Measurements from ENCODE around the gene NEMP1. TPM values are rescaled to one million over a fixed set of nuclear protein-coding genes. Genes with fewer than 3 reads are reported as not detected.
A peak's percentile ranks its signal among the peaks of the same experiment; 100 is the strongest.

The NEMP1 gene
- total RNA-seq, 1 donor from 2014 or later: 3.3 TPM

DNA sequence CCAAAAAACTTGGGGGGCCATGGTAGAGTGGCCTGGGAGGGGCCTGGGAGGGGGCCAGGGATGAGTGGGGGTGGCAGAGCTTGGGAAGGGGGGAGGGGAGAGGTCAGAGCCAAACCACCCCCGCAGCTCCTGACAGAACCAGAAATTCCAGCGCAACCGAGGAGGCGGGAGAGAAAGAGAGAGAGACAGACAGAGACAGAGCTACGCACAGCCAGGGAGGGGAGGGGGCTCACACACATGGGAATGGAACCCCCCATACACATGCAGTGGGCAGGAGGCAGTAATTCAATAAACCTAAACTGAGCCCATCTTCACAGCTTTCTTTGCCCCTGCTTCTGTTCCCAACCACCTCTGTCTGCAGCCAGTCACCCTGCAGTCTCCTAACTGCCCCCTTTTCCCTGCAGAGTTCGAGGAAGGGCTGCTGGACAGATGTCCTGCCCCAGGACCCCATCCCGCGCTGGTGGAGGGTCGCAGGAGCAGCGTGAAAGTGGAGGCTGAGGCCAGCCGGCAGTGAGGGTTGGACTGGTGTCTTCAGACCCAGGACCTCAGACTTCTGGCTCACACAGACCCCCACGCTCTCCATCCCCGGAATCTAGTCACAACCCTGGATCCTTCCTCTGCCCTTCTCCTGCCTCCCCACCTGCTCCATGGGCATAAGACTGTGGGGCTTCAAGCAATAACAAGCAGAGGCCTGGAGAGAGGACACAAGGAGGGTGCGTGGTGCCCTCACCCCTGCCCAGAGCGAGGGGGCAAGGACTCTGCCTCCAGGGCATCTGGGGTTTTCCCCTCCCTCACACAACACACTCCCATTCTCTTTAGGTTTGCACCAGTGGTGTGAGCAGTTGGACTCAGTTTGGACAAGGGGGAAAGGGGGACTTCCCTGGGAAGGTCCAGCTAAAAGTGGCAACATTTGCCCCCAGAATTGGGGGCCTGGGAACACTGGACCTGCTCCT, 15.9 kb upstream of the NEMP1 start:
- DNase-seq (ENCODE audit: missing footprints) (no peak), ATAC-seq (no peak)
- intact Hi-C loops (cut with DNase I): no loop called here

DNA sequence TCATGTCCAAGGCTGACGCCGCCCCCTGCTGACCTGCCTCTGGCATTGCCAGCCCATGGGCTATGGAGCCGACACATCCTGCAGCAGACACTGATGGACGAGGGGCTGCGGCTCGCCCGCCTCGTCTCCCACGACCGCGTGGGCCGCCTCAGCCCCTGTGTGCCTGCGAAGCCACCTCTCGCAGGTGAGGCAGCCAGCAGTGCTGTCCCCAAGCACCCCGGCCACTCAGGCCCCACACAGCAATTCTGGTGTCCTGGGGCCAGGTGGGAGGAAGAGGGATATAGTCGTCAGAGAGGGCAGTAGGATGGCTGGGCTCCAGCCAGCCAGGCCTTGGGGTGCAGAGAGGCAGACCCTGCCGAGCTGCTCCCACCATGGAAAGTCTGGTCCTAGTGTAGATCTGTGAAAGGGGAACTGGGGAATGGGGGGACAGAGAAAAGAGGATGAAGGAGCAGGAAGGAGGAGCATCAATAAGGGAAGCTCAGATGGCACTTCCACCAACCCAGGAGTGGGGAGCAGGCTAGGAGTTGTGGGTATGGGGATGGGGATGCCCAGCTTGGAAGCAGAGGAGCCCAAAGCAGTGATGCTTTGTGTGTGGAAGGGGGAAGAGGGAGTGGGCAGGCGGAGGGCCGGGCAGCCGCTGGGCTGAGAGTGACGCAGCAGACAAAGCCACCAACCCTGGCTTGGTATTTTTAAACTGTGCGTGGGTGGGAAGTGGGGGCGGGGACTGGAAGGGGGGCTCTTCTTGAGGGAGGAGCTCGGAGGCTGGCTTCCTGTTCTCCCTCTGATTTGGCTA, 15.0 kb upstream of the NEMP1 start:
- DNase-seq (ENCODE audit: missing footprints) (peak; percentile 81), ATAC-seq (peak; percentile 63)
- intact Hi-C loops (cut with DNase I): no loop called here

GRCh38 chr12:57092876-57093414, 14.4 kb upstream of the NEMP1 start:
- intact Hi-C loops (cut with DNase I): no loop called here
- DNase-seq (ENCODE audit: missing footprints) (no peak), ATAC-seq (no peak)

- intact Hi-C loops (cut with DNase I): no loop called here
- DNase-seq (ENCODE audit: missing footprints) (no peak), ATAC-seq (no peak)
Measured at GRCh38 chr12:57092529-57092862, 13.9 kb upstream of the NEMP1 start.

DNA sequence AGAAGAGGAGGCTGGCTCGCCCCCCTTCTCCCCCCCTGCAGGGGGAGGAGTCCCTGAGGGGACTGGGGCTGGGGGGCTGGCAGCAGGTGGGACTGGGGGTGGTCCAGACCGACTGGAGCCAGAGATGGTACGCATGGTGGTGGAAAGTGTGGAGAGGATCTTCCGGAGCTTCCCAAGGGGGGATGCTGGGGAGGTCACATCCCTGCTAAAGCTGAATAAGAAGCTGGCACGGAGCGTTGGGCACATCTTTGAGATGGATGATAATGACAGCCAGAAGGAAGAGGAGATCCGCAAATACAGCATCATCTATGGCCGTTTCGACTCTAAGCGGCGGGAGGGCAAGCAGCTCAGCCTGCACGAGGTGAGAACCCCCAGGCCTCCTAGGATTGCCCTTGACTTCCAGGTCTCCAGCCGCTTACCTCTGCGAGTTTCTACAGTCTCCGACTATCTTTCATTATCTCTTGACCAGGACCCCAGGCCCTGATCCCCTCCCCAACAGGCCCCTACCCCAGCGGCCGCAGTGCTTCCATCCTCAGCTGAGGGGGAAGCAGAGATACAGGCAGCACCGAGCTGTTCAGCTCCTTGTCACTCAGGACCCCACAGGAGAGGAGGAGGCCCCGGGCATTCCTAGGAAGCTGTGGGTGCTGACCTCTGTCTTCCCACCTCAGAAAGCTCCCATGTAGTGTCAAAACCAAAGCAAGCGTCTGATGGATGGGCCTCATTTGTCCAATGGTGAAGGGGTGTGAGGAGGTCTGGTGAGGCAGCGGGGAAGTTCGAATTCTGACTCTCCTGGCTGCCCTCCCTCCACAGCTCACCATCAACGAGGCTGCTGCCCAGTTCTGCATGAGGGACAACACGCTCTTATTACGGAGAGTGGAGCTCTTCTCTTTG, 13.3 kb upstream of the NEMP1 start:
- intact Hi-C loops (cut with DNase I): no loop called here
- ATAC-seq (no peak), DNase-seq (ENCODE audit: missing footprints) (peak; percentile 42)

- ATAC-seq (no peak), DNase-seq (ENCODE audit: missing footprints) (peak; percentile 2)
- intact Hi-C loops (cut with DNase I): no loop called here
Measured at GRCh38 chr12:57090924-57091637, 12.5 kb upstream of the NEMP1 start.

DNA sequence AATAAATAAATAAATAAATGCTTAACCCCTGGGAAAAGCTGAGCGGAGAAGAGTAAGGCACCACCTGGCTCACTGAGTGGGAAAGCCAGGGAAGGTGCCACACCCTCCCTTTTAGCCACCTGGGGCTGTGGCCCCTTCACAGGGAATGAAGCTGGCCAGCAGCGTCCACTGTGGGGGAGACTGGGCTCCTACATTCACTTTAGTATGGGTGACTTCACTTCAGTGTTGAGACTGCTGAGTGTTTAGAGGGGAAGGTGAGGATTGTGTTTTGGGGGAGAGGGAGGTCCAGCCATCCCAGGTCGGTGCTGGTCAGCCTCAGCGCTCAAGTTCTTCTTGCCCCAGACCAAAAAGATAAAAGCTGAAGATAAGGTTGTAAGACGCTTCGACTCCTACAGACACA, 11.9 kb upstream of the NEMP1 start:
- ATAC-seq (no peak), DNase-seq (ENCODE audit: missing footprints) (no peak)
- intact Hi-C loops (cut with DNase I): no loop called here

GRCh38 chr12:57089271-57090245, 11.0 kb upstream of the NEMP1 start:
- intact Hi-C loops (cut with DNase I): no loop called here
- DNase-seq (ENCODE audit: missing footprints): peak; percentile 89
- no peak for ATAC-seq

- DNase-seq (ENCODE audit: missing footprints) (peak; percentile 99), ATAC-seq (peak; percentile 86)
- intact Hi-C loops (cut with DNase I): loop anchor here (1.0 kb wide), 1 partner anchor 24 kb away; no protein-coding TSS in a partner anchor
Measured at GRCh38 chr12:57088354-57089270, 10.0 kb upstream of the NEMP1 start, which contains the start of gene NAB2. Gene NAB2, plus strand, starts transcription at chr12:57089114. Its CDS starts 158 bp downstream, at chr12:57089272.

DNA sequence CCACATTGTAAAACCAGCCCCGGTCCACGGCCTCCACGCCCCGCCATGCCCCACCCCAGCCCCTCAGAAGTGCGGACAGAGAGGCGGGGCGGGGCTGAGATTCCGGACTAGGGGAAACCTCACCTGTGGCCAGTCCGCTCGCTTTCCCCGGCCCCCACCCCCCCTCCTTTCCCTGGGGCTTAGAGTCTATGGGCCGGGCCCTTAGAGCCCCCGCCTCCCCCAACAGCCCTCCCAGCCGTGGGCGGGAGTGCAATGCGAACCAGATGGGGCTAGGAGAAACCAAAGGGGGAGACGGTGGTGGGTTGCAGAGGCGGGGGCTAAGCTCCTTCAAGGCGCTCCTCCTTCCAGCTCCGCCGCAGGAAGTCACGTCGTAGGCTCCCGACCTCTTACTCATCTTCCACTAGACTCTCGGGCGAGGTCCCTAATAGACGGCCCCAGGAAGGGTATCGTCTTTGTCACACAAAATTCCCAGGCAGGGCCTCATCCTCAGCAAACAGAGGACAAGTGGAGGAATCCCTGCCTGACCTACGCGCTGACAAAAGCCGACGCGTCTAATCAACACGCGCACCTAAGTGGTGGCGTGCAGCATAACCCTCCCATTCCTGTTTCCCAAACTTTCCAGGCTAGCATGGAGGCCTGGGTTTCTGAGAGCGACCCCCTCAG, 9.2 kb upstream of the NEMP1 start:
- intact Hi-C loops (cut with DNase I): loop anchor here (1.0 kb wide), 2 partner anchors 9 to 24 kb away; no protein-coding TSS in a partner anchor
- ATAC-seq: peak; percentile 66
- peak; percentile 91 for DNase-seq (ENCODE audit: missing footprints)

DNA sequence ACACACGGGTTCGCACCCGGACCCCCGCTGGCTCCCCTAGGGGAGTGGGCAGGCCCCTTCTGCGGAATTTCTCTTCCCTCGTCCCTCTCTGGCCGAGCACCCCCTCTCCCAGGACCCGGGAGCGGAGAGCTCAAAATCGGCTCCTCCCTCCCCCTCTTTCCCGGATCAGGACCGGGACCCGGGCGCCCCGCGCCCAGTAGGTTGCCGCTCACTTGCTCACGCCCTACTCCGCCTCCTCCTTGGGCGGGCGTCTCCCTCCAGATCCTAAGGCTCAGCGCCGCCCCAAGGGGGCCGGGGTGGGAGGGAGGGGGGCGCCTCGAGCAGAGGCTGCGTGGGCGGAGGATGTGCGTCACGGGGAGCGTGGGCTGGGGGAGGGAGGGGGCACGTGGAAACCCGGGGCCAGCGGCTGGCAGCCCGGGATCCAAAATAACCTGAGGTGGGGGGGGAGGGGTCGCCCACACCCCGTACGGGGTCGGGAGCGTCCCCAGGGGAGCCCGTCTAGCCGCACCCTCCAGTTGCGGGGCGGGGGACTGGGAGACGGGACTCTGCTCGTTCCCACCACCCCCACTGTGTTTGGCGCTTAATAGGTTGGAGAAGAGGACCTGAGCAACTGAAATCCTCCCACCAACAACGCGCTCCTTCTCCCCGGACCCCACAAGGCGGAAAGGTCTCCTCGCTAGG, 8.6 kb upstream of the NEMP1 start:
- ATAC-seq (peak; percentile 70), DNase-seq (ENCODE audit: missing footprints) (peak; percentile 96)
- intact Hi-C loops (cut with DNase I): loop anchor here (1.0 kb wide), 1 partner anchor 8 kb away; no protein-coding TSS in a partner anchor

DNA sequence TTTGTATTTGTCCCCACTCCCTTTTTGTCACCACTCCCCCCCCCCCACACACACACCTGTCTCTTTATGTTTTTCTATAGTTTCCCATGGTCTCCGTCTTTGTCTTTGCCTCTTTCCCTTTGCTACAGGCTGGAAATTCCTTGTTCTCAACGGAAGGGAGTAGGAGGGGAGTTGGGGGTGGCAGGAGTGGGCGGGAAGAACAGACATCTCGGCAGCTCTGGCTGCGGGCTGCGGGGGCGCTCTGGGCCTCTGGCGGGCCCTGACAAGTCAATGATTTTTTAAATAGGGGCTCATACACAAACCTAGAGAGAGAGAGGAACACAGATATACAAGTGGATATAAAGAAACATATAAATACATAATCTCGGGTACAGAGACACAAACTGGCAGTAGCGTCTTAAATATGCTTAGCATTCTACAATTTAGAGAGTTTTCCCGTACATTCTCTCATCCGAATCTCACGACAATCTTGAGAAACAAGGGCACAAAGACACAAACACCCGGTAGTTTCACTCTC, 8.0 kb upstream of the NEMP1 start:
- intact Hi-C loops (cut with DNase I): loop anchor here (1.0 kb wide), 1 partner anchor 7 kb away; no protein-coding TSS in a partner anchor
- ATAC-seq: no peak
- no peak for DNase-seq (ENCODE audit: missing footprints)

DNA sequence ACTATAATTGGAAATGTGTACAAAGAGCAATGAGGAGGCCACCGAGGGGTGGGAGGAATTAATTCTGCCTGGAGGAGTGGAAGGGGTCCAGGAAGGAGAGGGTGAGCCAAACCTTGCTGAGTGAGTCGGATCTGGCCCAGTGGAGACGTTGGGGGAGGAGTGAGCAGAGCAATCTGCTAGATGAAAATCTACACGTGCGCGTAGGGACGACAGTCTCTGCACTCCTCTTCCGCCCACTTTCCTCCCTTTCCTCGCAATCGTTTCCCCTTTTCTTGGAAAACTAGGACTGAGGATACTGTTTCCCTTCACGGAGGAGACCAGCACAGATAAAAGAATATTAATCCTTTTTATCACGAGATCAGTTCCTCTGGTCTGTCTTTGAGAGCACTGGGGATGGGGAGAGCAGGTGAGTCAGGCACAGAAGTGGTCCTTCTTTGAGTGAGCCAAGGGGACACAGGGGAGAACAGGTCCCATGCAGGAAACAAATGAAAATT, 7.5 kb upstream of the NEMP1 start:
- intact Hi-C loops (cut with DNase I): no loop called here
- ATAC-seq (no peak), DNase-seq (ENCODE audit: missing footprints) (no peak)

- intact Hi-C loops (cut with DNase I): no loop called here
Measured at GRCh38 chr12:57080855-57081254, 2.3 kb upstream of the NEMP1 start.

More at GRCh38 chr12:57080855-57081254, 2.3 kb upstream of the NEMP1 start:
- no peak for DNase-seq (ENCODE audit: missing footprints)
- no peak for ATAC-seq
